Measurements from ENCODE around the gene PRKAR2B. TPM values are rescaled to one million over a fixed set of nuclear protein-coding genes. Genes with fewer than 3 reads are reported as not detected.

PRKAR2B gene
- total and polyA plus RNA-seq, 2 experiments from 2014 or later, result 14.8 to 31.5 TPM

GRCh38 chr7:107045980-107046379, 1.5 kb downstream of the PRKAR2B start:
- H3K9me2 ChIP-seq (replicated peaks; ENCODE audit: insufficient read depth), result no peaks in the 10 kb centered on the region
- H3K79me2 ChIP-seq, result peaks cover 34% of the 10 kb centered on the region
- H3K27ac ChIP-seq, result no peak overlapping the region
- H4K20me1 ChIP-seq (ENCODE audit: insufficient read depth, poor library complexity, severe bottlenecking), result peaks cover 4% of the 10 kb centered on the region
- H3K9me3 ChIP-seq (ENCODE audit: low read depth), result no peaks in the 10 kb centered on the region
- peaks cover 14% of the 10 kb centered on the region for H3K4me1 ChIP-seq (ENCODE audit: insufficient read depth)
- peak overlapping the region; percentile 94 for H3K4me2 ChIP-seq
- peak overlapping the region; percentile 86 for H3K4me3 ChIP-seq
- peaks cover 12% of the 10 kb centered on the region for H3K27me3 ChIP-seq
- TF ChIP-seq EZH2phosphoT487 (IDR thresholded peaks at IDR 0.05; ENCODE audit: low read depth, severe bottlenecking, unreplicated experiment) (no peak), EZH2 (IDR thresholded peaks at IDR 0.05; ENCODE audit: borderline replicate concordance) (no peak)
- TF ChIP-seq, protein P1, sequence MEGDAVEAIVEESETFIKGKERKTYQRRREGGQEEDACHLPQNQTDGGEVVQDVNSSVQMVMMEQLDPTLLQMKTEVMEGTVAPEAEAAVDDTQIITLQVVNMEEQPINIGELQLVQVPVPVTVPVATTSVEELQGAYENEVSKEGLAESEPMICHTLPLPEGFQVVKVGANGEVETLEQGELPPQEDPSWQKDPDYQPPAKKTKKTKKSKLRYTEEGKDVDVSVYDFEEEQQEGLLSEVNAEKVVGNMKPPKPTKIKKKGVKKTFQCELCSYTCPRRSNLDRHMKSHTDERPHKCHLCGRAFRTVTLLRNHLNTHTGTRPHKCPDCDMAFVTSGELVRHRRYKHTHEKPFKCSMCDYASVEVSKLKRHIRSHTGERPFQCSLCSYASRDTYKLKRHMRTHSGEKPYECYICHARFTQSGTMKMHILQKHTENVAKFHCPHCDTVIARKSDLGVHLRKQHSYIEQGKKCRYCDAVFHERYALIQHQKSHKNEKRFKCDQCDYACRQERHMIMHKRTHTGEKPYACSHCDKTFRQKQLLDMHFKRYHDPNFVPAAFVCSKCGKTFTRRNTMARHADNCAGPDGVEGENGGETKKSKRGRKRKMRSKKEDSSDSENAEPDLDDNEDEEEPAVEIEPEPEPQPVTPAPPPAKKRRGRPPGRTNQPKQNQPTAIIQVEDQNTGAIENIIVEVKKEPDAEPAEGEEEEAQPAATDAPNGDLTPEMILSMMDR (IDR thresholded peaks at IDR 0.05; ENCODE audit: poor library complexity), result no peak
- WGBS (ENCODE audit: low lambda C conversion rate, missing lambda C conversion rate), result 52% methylated on average over 1 of the region's 1 CpG
- DNase-seq (ENCODE audit: low spot score), result no peak
- no peaks in the 10 kb centered on the region for H3K36me3 ChIP-seq (replicated peaks; ENCODE audit: insufficient read depth, low read depth)
- H2AFZ ChIP-seq, result no peak overlapping the region

DNA sequence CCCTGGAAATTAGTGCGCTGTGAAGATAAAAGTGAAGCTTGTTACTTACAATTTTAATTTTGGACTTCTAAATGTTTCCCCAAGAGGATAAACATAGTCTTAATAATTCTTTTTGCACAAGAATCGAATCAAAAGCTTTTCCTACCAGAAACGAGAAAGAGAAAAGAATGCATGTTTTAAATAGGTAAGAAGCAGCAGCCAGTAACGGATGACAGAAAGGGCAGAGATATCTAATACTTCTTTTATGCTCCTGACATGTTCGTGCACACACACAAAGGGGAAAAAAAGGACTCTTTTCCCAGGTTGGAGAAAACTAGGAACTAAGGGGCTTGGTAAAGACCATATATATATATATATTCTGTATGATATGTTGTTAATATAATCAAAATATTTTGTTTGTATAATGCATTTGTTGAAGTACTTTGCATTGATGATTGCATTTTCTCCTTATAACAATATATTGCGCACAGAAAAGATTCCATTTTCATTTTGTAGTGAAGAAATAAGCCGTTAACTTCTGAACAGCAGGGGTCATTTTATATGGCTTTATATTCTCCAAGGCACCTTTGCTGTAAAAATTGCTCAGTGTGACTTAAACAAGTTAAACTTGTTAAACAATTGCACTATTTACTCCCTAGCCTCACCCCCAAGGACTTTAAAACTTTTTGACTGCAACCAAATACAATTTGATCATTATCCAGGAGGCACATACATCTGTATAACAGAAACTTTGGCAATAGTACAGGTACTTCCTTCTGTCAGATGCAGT, 2.2 kb downstream of the PRKAR2B start:
- peak overlapping the region; percentile 94 for H3K4me2 ChIP-seq
- H3K36me3 ChIP-seq (replicated peaks; ENCODE audit: insufficient read depth, low read depth), result no peaks in the 10 kb centered on the region
- 68% methylated on average over 7 of the region's 7 CpGs for WGBS (ENCODE audit: low lambda C conversion rate, missing lambda C conversion rate)
- peaks cover 4% of the 10 kb centered on the region for H4K20me1 ChIP-seq (ENCODE audit: insufficient read depth, poor library complexity, severe bottlenecking)
- TF ChIP-seq, protein P1 (IDR thresholded peaks at IDR 0.05; ENCODE audit: poor library complexity), result no peak
- TF ChIP-seq EZH2phosphoT487 (IDR thresholded peaks at IDR 0.05; ENCODE audit: low read depth, severe bottlenecking, unreplicated experiment), result no peak
- no peak for TF ChIP-seq EZH2 (IDR thresholded peaks at IDR 0.05; ENCODE audit: borderline replicate concordance)
- H2AFZ ChIP-seq, result no peak overlapping the region
- no peak for DNase-seq (ENCODE audit: low spot score)
- H3K4me3 ChIP-seq, result peak overlapping the region; percentile 86
- peaks cover 12% of the 10 kb centered on the region for H3K27me3 ChIP-seq
- H3K9me2 ChIP-seq (replicated peaks; ENCODE audit: insufficient read depth), result no peaks in the 10 kb centered on the region
- H3K27ac ChIP-seq, result no peak overlapping the region
- peaks cover 34% of the 10 kb centered on the region for H3K79me2 ChIP-seq
- no peaks in the 10 kb centered on the region for H3K9me3 ChIP-seq (ENCODE audit: low read depth)
- peaks cover 14% of the 10 kb centered on the region for H3K4me1 ChIP-seq (ENCODE audit: insufficient read depth)

DNA sequence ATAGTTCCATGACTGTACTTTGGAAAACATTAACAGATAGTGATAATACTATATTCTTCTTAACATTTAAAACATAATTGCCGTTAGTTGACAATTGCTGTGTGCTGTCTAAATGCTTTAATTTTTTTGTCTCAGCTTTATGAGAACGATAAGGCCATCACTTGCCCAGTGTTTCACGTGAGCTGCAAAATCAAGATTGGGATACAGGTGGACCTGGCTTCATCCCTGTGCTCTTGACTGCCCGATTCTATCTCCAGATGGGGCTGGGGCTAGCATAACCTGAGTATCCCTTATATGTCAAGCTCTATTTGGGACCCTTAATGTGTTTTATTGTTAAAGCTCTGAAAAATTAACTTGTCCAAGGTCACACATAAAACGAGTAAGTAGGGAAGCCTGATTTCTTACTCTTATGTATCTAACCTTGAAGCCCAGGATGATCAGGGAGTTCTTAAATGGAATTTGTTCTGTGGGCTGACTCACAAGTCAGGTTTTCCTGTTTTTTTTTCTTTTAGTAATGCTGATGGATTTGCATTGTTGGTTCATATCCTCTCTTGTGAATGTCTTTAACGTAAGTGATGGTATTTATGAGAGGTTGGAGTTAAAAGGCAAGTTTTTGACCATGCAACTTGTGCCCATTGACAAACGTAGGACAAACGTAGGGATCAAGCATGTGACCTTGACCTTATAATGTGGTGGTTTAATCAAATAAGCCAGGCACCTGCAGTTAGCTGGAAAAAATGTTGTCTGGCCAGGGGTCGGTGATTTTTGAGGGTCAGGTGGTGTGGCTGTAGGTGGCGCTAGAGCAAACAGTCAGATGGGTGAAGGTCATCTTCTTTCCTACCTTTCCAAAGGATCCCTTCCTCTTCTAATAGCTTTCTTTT, 3.6 kb downstream of the PRKAR2B start:
- Histone ChIP-seq H3K79me2 (peaks cover 34% of the 10 kb centered on the region), H3K27ac (no peak overlapping the region), H2AFZ (no peak overlapping the region), H3K4me1 (ENCODE audit: insufficient read depth) (peaks cover 14% of the 10 kb centered on the region), H3K9me2 (replicated peaks; ENCODE audit: insufficient read depth) (no peaks in the 10 kb centered on the region), H3K36me3 (replicated peaks; ENCODE audit: insufficient read depth, low read depth) (no peaks in the 10 kb centered on the region), H3K4me3 (no peak overlapping the region), H4K20me1 (ENCODE audit: insufficient read depth, poor library complexity, severe bottlenecking) (peaks cover 4% of the 10 kb centered on the region), H3K27me3 (peaks cover 12% of the 10 kb centered on the region), H3K4me2 (no peak overlapping the region), H3K9me3 (ENCODE audit: low read depth) (no peaks in the 10 kb centered on the region)
- TF ChIP-seq EZH2 (IDR thresholded peaks at IDR 0.05; ENCODE audit: borderline replicate concordance), result no peak
- TF ChIP-seq, protein P1 (IDR thresholded peaks at IDR 0.05; ENCODE audit: poor library complexity), result no peak
- WGBS (ENCODE audit: low lambda C conversion rate, missing lambda C conversion rate), result 90% methylated on average over 10 of the region's 10 CpGs
- no peak for DNase-seq (ENCODE audit: low spot score)

Measured in hepatocyte (in vitro differentiated cells).